HG03196 (cell line): ENCODE measurements around the gene RBM25.
"Not testable (repeated sequence)": the region's sequence is repeated elsewhere in the genome, so short reads cannot be mapped to it uniquely, and the experiment has no call there.

ENCODE experiments used
- ATAC-seq: cut with Tn5 transposase; IDR thresholded peaks from one replicate; pipeline ENCODE4 v1.9.1; 2021; ENCODE audit not compliant: unreplicated experiment

Gene RBM25

GRCh38 chr14:73168274-73168673 is 109.9 kb downstream of the RBM25 start:
- ATAC-seq: no peak

- no peak for ATAC-seq
These were observed 110.4 kb downstream of the RBM25 start for GRCh38 chr14:73168691-73169090.

DNA sequence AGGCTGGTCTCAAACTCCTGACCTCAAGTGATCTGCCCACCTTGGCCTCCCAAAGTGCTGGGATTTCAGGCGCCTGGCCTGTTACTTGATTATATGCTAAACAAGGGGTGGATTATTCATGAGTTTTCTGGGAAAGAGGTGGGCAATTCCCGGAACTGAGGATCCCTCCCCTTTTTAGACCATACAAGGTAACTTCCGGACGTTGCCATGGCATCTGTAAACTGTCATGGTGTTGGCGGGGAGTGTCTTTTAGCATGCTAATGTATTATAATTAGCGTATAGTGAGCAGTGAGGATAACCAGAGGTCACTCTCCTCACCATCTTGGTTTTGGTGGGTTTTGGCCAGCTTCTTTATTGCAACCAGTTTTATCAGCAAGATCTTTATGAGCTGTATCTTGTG is 111.5 kb downstream of the RBM25 start:
- ATAC-seq: not testable (repeated sequence)

GRCh38 chr14:73170686-73171085 is 112.4 kb downstream of the RBM25 start:
- ATAC-seq: no peak

DNA sequence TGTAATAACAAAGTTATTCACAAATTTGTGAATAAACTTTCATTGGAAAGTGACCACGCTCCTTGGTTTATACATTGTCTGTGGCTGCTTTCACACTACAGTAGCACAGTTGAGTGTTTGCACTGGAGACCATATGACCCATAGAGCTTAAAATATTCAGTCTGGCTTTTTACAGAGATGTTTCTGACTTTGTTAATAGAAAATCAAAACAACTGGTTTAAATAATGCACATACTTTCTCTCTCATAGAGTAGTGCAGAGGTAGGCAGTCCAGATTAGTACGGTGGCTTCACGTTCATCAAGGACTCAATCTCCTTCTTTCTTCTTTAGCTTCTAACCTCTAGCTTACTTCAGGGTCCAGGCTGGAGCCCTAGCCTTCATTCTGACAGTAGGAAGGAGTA is 114.2 kb downstream of the RBM25 start:
- ATAC-seq: no peak

GRCh38 chr14:73173092-73173735 is 114.9 kb downstream of the RBM25 start:
- no peak for ATAC-seq
